D721Med (cell line): Measurements from ENCODE around the gene SIRT6.

Experiments
- DNase-seq: peaks from one replicate; pipeline ENCODE4 v3.0.0; 2011; ENCODE audit warnings: low spot score; ENCODE audit not compliant: insufficient read length
- FAIRE-seq: peaks from 2 replicates; lab custom pipeline; 2011; peaks lifted over from hg19 to GRCh38; lab: Jason Lieb, UNC
- TF ChIP-seq, protein P1 (sequence below): IDR thresholded peaks from 2 replicates; pipeline ENCODE4 v1.5.1; 2012; ENCODE audit warnings: mild to moderate bottlenecking, control low read depth; ENCODE audit not compliant: insufficient read depth; ENCODE audit errors: missing control alignments

Gene SIRT6

DNA sequence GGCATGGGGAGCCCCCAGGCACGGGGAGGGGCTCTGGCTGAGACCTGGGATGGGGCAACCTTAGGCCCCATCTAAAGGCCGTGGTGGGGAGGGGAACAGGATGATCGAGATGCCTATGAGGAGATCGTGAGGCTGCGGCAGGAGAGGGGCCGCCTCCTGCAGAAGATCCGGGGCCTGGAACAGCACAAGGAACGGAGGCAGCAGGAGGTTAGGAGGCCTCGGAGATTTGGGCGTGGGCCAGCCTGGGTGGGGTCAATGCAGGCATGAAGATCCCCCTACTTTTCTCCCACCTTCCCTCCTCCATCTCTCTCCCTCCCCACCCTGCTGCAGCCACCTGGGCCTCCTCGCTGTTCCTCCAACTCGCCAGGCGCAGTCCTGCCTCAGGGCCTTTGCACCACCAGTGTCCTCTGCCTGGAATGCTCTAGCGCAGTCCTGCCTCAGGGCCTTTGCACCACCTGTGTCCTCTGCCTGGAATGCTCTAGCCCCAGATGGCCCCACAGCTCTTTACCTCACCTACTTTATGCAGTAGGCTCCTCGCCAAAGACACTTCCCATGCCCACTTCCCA lies 27.9 kb upstream of the SIRT6 start:
- FAIRE-seq, result no peak
- TF ChIP-seq, protein P1, sequence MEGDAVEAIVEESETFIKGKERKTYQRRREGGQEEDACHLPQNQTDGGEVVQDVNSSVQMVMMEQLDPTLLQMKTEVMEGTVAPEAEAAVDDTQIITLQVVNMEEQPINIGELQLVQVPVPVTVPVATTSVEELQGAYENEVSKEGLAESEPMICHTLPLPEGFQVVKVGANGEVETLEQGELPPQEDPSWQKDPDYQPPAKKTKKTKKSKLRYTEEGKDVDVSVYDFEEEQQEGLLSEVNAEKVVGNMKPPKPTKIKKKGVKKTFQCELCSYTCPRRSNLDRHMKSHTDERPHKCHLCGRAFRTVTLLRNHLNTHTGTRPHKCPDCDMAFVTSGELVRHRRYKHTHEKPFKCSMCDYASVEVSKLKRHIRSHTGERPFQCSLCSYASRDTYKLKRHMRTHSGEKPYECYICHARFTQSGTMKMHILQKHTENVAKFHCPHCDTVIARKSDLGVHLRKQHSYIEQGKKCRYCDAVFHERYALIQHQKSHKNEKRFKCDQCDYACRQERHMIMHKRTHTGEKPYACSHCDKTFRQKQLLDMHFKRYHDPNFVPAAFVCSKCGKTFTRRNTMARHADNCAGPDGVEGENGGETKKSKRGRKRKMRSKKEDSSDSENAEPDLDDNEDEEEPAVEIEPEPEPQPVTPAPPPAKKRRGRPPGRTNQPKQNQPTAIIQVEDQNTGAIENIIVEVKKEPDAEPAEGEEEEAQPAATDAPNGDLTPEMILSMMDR, result no peak

DNA sequence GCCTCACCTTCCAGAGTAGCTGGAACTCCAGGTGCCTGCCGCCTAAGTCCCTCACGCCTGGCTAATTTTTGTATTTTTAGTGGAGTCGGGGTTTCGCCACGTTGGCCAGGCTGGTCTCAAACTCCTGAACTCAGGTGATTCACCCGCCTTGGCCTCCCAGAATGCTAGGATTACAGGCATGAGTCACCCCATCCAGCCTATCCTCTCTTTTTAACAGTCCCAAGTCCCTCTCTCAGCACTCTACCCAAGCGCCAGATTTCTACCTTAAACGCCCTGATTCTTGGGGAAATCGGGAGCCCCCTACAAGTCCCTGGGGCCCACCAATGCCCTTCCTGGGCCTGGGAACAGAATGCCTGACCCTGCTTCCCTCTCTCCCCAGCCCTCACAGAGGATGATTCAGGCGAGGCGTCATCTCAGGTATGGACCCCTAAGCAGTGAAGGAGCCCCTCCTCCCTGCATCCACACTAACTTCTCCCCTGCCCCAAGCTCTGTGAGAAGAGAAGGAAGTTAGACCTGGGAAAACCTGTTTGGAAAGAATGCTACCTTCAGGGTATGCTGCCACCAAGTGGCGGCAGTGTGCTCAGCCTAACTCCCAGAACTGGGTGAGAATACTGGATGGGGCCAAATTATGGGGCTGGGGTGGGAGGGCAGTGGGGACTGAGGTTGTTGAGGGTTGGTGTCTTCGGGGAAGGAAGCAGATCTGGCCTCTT lies 26.2 kb upstream of the SIRT6 start:
- TF ChIP-seq, protein P1, result no peak
- FAIRE-seq (no peak), DNase-seq (peak; percentile 3)

More for the DNA sequence above, 27.9 kb upstream of the SIRT6 start:
- peak; percentile 3 for DNase-seq

DNA sequence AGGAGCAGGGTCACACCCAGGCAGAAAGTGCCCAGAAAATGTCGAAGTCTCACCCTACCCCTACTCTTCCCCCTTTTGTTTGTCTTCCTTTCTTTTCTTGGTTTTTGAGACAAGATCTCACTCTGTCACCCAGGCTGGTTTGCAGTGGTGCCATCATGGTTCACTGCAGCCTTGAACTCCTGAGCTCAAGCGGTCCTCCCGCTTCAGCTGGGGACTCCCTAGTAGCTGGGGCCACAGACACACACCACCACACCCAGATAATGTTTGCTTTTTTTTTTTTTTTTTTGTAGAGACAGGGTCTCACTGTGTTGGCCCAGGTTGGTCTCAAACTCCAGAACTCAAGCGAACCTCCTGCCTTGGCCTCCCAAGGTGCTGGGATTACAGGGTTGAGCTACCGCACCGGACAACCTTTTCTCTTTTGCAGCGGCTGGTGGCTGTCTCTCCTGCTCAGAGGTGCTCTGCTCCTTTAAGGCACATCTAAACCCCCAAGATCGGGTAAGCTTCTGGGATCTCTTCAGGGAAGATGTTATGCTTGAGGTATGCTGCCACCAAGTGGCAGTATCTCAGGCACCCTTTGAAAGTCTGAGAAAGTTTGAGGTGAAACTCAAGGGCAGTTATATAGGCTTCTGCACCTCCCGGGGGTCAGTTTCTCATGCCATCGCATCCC lies 24.6 kb upstream of the SIRT6 start:
- DNase-seq, result no peak
- TF ChIP-seq, protein P1, result no peak
- no peak for FAIRE-seq

DNA sequence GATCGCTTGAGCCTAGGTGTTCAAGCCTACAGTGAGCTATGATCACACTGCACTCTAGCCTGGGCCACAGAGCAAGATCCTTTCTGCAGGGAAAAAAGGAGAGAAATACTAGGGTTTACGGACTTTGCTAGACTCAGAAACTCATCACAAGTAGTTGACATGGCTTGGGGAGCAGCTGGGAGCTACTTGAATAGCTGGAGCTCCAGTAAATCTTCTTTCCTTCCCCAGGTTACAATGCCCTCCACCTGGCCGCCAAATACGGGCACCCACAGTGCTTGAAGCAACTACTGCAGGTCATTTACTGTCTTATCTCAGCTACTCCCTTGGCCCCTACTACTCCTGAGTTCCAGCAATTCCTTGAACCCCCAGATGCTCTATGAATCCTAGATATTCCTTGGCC lies 19.4 kb upstream of the SIRT6 start:
- TF ChIP-seq, protein P1, result no peak
- FAIRE-seq, result no peak

DNA sequence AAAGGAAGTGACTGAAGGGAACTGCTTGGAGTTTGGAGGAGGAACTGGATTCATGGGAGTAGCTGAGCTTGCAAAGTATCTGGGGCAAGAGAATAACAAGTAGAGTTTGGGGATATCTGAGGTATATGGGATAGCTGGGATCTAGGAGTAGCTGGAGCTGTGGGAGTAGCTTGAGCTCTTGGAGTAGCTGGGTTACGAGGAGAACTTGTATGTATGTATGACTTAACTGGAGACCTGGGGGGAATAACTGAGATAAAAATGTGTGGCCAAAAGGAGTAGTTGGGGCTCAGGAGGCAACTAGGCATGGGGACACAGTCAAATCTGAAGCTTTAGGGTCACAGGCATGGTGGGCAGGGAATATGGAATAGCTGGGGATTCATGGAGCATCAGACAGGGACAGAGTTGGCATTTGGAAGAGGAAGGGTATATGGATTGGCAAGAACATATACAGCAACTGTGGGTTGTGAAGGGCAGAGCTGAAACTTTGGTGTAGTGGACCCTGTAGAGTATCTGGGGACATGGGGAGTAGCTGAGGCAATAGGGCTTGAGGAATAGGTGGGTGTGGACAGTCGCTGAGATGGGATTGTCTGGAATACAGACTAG lies 18.7 kb upstream of the SIRT6 start:
- peak; percentile 1 for DNase-seq
- TF ChIP-seq, protein P1, result no peak
- no peak for FAIRE-seq

More for the DNA sequence above, 19.4 kb upstream of the SIRT6 start:
- peak; percentile 6 for DNase-seq

DNA sequence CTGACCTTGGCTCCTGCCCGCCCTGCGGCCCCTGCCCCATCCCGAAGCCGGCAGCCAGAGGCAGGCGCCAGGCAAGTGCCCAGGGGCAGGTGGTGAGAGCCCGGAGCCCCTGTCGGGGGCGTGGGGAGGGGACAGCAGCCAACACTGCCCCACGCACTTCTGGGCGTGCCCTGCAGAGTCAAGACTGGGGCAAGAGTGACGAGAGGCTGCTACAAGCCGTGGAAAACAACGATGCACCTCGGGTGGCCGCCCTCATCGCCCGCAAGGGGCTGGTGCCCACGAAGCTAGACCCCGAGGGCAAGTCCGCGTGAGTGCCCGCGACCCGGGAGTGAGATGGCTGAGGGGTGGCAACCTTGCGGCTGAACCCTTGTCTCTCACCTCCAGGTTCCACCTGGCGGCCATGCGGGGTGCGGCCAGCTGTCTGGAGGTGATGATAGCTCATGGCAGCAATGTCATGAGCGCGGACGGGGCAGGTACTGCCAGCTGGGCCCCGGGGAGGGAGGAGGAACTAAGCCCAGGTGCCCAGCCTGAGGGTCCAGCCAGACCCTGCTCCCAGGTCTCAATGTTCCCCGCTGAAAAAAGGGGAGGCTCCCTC lies 17.4 kb upstream of the SIRT6 start:
- TF ChIP-seq, protein P1, result no peak
- no peak for DNase-seq
- no peak for FAIRE-seq
